ENCODE data around the gene TOPAZ1. TPM values are rescaled to one million over a fixed set of nuclear protein-coding genes. Genes with fewer than 3 reads are reported as not detected.
"Not testable (repeated sequence)": the region's sequence is repeated elsewhere in the genome, so short reads cannot be mapped to it uniquely, and the experiment has no call there.

TOPAZ1 gene
- total RNA-seq, 4 donors from 2014 or later = not detected

- Histone ChIP-seq H3K9me3 (no peaks in the 10 kb centered on the region), H3K36me3 (no peaks in the 10 kb centered on the region), H3K27me3 (no peaks in the 10 kb centered on the region), H3K27ac (peak overlapping the region; percentile 91 to 100 (median 95)), H3K4me3 (peak overlapping the region; percentile 44 to 59), H3K4me1 (peaks cover 0 to 53% (median 15%) of the 10 kb centered on the region in 3 donors)
- TF ChIP-seq POLR2A (IDR thresholded peaks at IDR 0.05) = no peak
- no peak for TF ChIP-seq POLR2AphosphoS5 (IDR thresholded peaks at IDR 0.05)
- no peak for TF ChIP-seq EP300 (IDR thresholded peaks at IDR 0.05)
- peak in 1 of 4 experiments; percentile 10 for TF ChIP-seq CTCF (IDR thresholded peaks at IDR 0.05)
- ATAC-seq = no peak
- 0% methylated on average over 10 to 13 of the region's 15 CpGs for WGBS, 2 donors (ENCODE audit: low coverage in 1 of 2)
These were observed 97.1 kb downstream of the TOPAZ1 start for GRCh38 chr3:44338828-44339127.

GRCh38 chr3:44339181-44340057, 97.7 kb downstream of the TOPAZ1 start:
- H3K36me3 ChIP-seq = no peaks in the 10 kb centered on the region
- WGBS, 2 donors (ENCODE audit: low coverage in 1 of 2) = 20 to 21% methylated on average over 10 to 11 of the region's 11 CpGs
- peak overlapping the region; percentile 44 to 59 for H3K4me3 ChIP-seq
- no peaks in the 10 kb centered on the region for H3K9me3 ChIP-seq
- H3K27ac ChIP-seq = peak overlapping the region; percentile 91 to 100 (median 95)
- no peak for ATAC-seq
- TF ChIP-seq CTCF (IDR thresholded peaks at IDR 0.05) = no peak
- TF ChIP-seq EP300 (IDR thresholded peaks at IDR 0.05) = no peak
- no peak for TF ChIP-seq POLR2AphosphoS5 (IDR thresholded peaks at IDR 0.05)
- TF ChIP-seq POLR2A (IDR thresholded peaks at IDR 0.05) = no peak
- no peaks in the 10 kb centered on the region for H3K27me3 ChIP-seq
- H3K4me1 ChIP-seq = peaks cover 0 to 53% (median 15%) of the 10 kb centered on the region in 3 donors

GRCh38 chr3:44340058-44340395, 98.3 kb downstream of the TOPAZ1 start:
- TF ChIP-seq CTCF (IDR thresholded peaks at IDR 0.05) = no peak
- no peak for TF ChIP-seq POLR2A (IDR thresholded peaks at IDR 0.05)
- no peak for TF ChIP-seq POLR2AphosphoS5 (IDR thresholded peaks at IDR 0.05)
- TF ChIP-seq EP300 (IDR thresholded peaks at IDR 0.05) = no peak
- Histone ChIP-seq H3K4me3 (peak overlapping the region in 1 of 2 donors; percentile 59), H3K27me3 (no peaks in the 10 kb centered on the region), H3K4me1 (peaks cover 0 to 53% (median 15%) of the 10 kb centered on the region in 3 donors), H3K9me3 (no peaks in the 10 kb centered on the region), H3K27ac (peak overlapping the region in 3 of 4 donors; percentile 95 to 100 (median 95)), H3K36me3 (no peaks in the 10 kb centered on the region)
- 70 to 88% methylated on average over 2 of the region's 3 CpGs for WGBS, 2 donors (ENCODE audit: low coverage in 1 of 2)
- ATAC-seq = no peak

- no peak overlapping the region for H3K4me3 ChIP-seq
- ATAC-seq = no peak
- no peaks in the 10 kb centered on the region for H3K36me3 ChIP-seq
- H3K9me3 ChIP-seq = no peaks in the 10 kb centered on the region
- peak overlapping the region; percentile 52 to 95 (median 66) for H3K27ac ChIP-seq
- WGBS, 2 donors (ENCODE audit: low coverage in 1 of 2) = 13 to 23% methylated on average over 1 of the region's 1 CpG
- TF ChIP-seq CTCF (IDR thresholded peaks at IDR 0.05) (no peak), EP300 (IDR thresholded peaks at IDR 0.05) (no peak), POLR2AphosphoS5 (IDR thresholded peaks at IDR 0.05) (peak; percentile 56)
- peaks cover 0 to 66% (median 15%) of the 10 kb centered on the region in 3 donors for H3K4me1 ChIP-seq
- no peaks in the 10 kb centered on the region for H3K27me3 ChIP-seq
These were observed 100.6 kb downstream of the TOPAZ1 start for GRCh38 chr3:44342176-44342790.

GRCh38 chr3:44343421-44343820, 101.7 kb downstream of the TOPAZ1 start:
- H3K4me1 ChIP-seq = peaks cover 0 to 65% (median 12%) of the 10 kb centered on the region in 3 donors
- TF ChIP-seq EP300 (IDR thresholded peaks at IDR 0.05) = no peak
- TF ChIP-seq POLR2AphosphoS5 (IDR thresholded peaks at IDR 0.05) = no peak
- no peak for TF ChIP-seq POLR2A (IDR thresholded peaks at IDR 0.05)
- no peak for TF ChIP-seq CTCF (IDR thresholded peaks at IDR 0.05)
- H3K27ac ChIP-seq = peak overlapping the region in 2 of 4 donors; percentile 66 to 95
- ATAC-seq = no peak
- H3K27me3 ChIP-seq = no peaks in the 10 kb centered on the region
- H3K9me3 ChIP-seq = no peaks in the 10 kb centered on the region
- no peaks in the 10 kb centered on the region for H3K36me3 ChIP-seq
- no peak overlapping the region for H3K4me3 ChIP-seq

- ATAC-seq, H3K27ac ChIP-seq, H3K9me3 ChIP-seq, H3K36me3 ChIP-seq, H3K4me3 ChIP-seq, H3K27me3 ChIP-seq: not testable (repeated sequence)
- WGBS, 2 donors (ENCODE audit: low coverage in 1 of 2) = 85% methylated on average over 6 of the region's 6 CpGs
- peaks cover 0 to 40% (median 4%) of the 10 kb centered on the region in 3 donors for H3K4me1 ChIP-seq
These were observed 104.9 kb downstream of the TOPAZ1 start for GRCh38 chr3:44346590-44346989.
